ENCODE measurements around the gene HIVEP3. TPM values are rescaled to one million over a fixed set of nuclear protein-coding genes. Genes with fewer than 3 reads are reported as not detected.

The HIVEP3 gene
- total RNA-seq, 4 donors from 2014 or later, result 4.2 to 6.5 (median 4.7) TPM

- TF ChIP-seq EP300 (IDR thresholded peaks at IDR 0.05) (no peak), POLR2A (IDR thresholded peaks at IDR 0.05) (no peak), CTCF (IDR thresholded peaks at IDR 0.05) (no peak)
- Histone ChIP-seq H3K36me3 (no peaks in the 10 kb centered on the region), H3K4me1 (peaks cover 0 to 2% (median 0%) of the 10 kb centered on the region in 4 donors), H3K27ac (no peak overlapping the region), H3K9me3 (peaks cover 0 to 5% (median 0%) of the 10 kb centered on the region in 4 donors), H3K4me3 (no peak overlapping the region), H3K27me3 (no peaks in the 10 kb centered on the region)
- WGBS, 2 donors, result 94 to 97% methylated on average over 8 of the region's 8 CpGs
- no peak for DNase-seq (ENCODE audit: low spot score in 2 of 2)
These were observed 11.3 kb downstream of the HIVEP3 start for GRCh38 chr1:41907446-41907845.

- no peak for DNase-seq (ENCODE audit: low spot score in 2 of 2)
- H3K4me3 ChIP-seq, result no peak overlapping the region
- H3K27me3 ChIP-seq, result no peaks in the 10 kb centered on the region
- no peak overlapping the region for H3K27ac ChIP-seq
- WGBS, 2 donors, result 55 to 66% methylated on average over 2 of the region's 2 CpGs
- peaks cover 0 to 8% (median 0%) of the 10 kb centered on the region in 4 donors for H3K4me1 ChIP-seq
- H3K36me3 ChIP-seq, result no peaks in the 10 kb centered on the region
- peaks cover 0 to 5% (median 0%) of the 10 kb centered on the region in 4 donors for H3K9me3 ChIP-seq
- TF ChIP-seq EP300 (IDR thresholded peaks at IDR 0.05), result no peak
- TF ChIP-seq CTCF (IDR thresholded peaks at IDR 0.05), result no peak
- TF ChIP-seq POLR2A (IDR thresholded peaks at IDR 0.05), result no peak
These were observed 11.8 kb downstream of the HIVEP3 start for GRCh38 chr1:41906943-41907342.

GRCh38 chr1:41905093-41905675, 13.5 kb downstream of the HIVEP3 start:
- no peaks in the 10 kb centered on the region for H3K36me3 ChIP-seq
- H3K4me1 ChIP-seq, result peaks cover 0 to 13% (median 0%) of the 10 kb centered on the region in 4 donors
- no peak overlapping the region for H3K27ac ChIP-seq
- H3K9me3 ChIP-seq, result no peaks in the 10 kb centered on the region
- no peak overlapping the region for H3K4me3 ChIP-seq
- H3K27me3 ChIP-seq, result no peaks in the 10 kb centered on the region
- 90 to 94% methylated on average over 1 of the region's 1 CpG for WGBS, 2 donors
- TF ChIP-seq POLR2A (IDR thresholded peaks at IDR 0.05) (no peak), CTCF (IDR thresholded peaks at IDR 0.05) (no peak), EP300 (IDR thresholded peaks at IDR 0.05) (no peak)
- no peak for DNase-seq (ENCODE audit: low spot score in 2 of 2)

- DNase-seq (ENCODE audit: low spot score in 2 of 2), result no peak
- Histone ChIP-seq H3K4me3 (no peak overlapping the region), H3K27ac (no peak overlapping the region), H3K9me3 (no peaks in the 10 kb centered on the region), H3K4me1 (peaks cover 0 to 19% (median 0%) of the 10 kb centered on the region in 4 donors), H3K36me3 (no peaks in the 10 kb centered on the region), H3K27me3 (no peaks in the 10 kb centered on the region)
- 81 to 82% methylated on average over 9 of the region's 9 CpGs for WGBS, 2 donors
- TF ChIP-seq POLR2A (IDR thresholded peaks at IDR 0.05) (no peak), CTCF (IDR thresholded peaks at IDR 0.05) (no peak), EP300 (IDR thresholded peaks at IDR 0.05) (no peak)
These were observed 16.1 kb downstream of the HIVEP3 start for GRCh38 chr1:41902664-41903063.

GRCh38 chr1:41902159-41902577, 16.6 kb downstream of the HIVEP3 start:
- 22 to 28% methylated on average over 3 of the region's 3 CpGs for WGBS, 2 donors
- peak in 1 of 2 donors; percentile 2 for DNase-seq (ENCODE audit: low spot score in 2 of 2)
- Histone ChIP-seq H3K36me3 (no peaks in the 10 kb centered on the region), H3K9me3 (no peaks in the 10 kb centered on the region), H3K4me1 (peaks cover 0 to 19% (median 0%) of the 10 kb centered on the region in 4 donors), H3K27me3 (no peaks in the 10 kb centered on the region), H3K27ac (no peak overlapping the region), H3K4me3 (no peak overlapping the region)
- TF ChIP-seq POLR2A (IDR thresholded peaks at IDR 0.05) (no peak), CTCF (IDR thresholded peaks at IDR 0.05) (no peak), EP300 (IDR thresholded peaks at IDR 0.05) (no peak)

Measured in tibial nerve (tissue), 4 donors.